BLaER1 treated with 17β-estradiol and CSF1 and Interleukin-3, amounts not matched to agents 10 nM and 100 nM (cell line): ENCODE measurements around the gene HDAC5.

ENCODE experiments used
- H3K27ac ChIP-seq, 11 experiments: shearing (Covaris generic); formaldehyde crosslinking; 2 replicates each; pipeline ENCODE4 v1.8.1; 2022
- H3K27me3 ChIP-seq, 11 experiments: shearing (Covaris generic); formaldehyde crosslinking; 2 replicates each; pipeline ENCODE4 v1.8.1; 2022
- H3K36me3 ChIP-seq, 11 experiments: shearing (Covaris generic); formaldehyde crosslinking; 2 replicates each; pipeline ENCODE4 v1.8.1; 2022
- H3K4me1 ChIP-seq, 10 experiments: shearing (Covaris generic); formaldehyde crosslinking; 2 replicates each; pipeline ENCODE4 v1.8.1; 2022
- H3K4me2 ChIP-seq, 11 experiments: shearing (Covaris generic); formaldehyde crosslinking; 2 replicates each; pipeline ENCODE4 v1.8.1; 2022
- H3K4me3 ChIP-seq, 10 experiments: shearing (Covaris generic); formaldehyde crosslinking; 2 replicates each; pipeline ENCODE4 v1.8.1; 2022
- H3K9ac ChIP-seq, 11 experiments: shearing (Covaris generic); formaldehyde crosslinking; 2 replicates each; pipeline ENCODE4 v1.8.1; 2022
- H3K9me3 ChIP-seq, 11 experiments: shearing (Covaris generic); formaldehyde crosslinking; replicated peaks in 1 of 11; 2 replicates each; pipeline ENCODE4 v1.8.1; 2022
- H4K20me1 ChIP-seq, 11 experiments: shearing (Covaris generic); formaldehyde crosslinking; 2 replicates each; pipeline ENCODE4 v1.8.1; 2022
- Cebpa-rat ChIP-seq, 11 experiments: shearing (Covaris generic); IDR thresholded peaks; 2 replicates each; pipeline ENCODE4 v1.8.1; 2022

The HDAC5 gene

DNA sequence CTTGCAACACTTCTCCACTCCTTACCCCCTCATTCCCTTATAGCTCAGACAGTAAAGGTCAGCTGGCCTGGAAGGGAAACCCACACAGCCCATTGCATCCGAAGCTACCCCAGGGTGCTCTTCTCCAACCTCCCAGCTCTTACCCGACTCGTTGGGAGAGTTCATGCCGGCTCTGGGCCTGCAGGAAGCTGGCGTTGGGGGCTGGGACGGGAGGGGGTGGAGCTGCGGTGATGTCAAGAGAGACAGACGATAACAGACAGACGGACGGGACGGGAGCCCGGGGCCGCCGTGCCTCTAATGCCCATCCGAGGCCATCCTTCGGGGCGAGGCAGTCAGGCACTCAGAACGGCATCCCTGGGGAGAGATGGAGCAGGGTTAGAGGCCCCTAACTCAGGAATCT is 6.1 kb downstream of the HDAC5 start:
- H4K20me1 ChIP-seq, result peaks cover 42 to 96% (median 84%) of the 10 kb centered on the region in 11 experiments; a peak in 20 of 22 replicates
- peaks cover 56 to 100% (median 95%) of the 10 kb centered on the region in 10 experiments for H3K4me1 ChIP-seq
- peak overlapping the region in 2 of 11 experiments; percentile 5 to 75; a peak in 3 of 22 replicates for H3K9ac ChIP-seq
- H3K27ac ChIP-seq, result peak overlapping the region in 1 of 11 experiments; percentile 79; a peak in 2 of 22 replicates
- no peak overlapping the region for H3K4me3 ChIP-seq
- TF ChIP-seq Cebpa-rat (IDR thresholded peaks at IDR 0.05), result no peak
- H3K4me2 ChIP-seq, result peak overlapping the region in 8 of 11 experiments; percentile 15 to 100 (median 99); a peak in 7 of 22 replicates
- no peaks in the 10 kb centered on the region for H3K9me3 ChIP-seq
- H3K36me3 ChIP-seq, result peaks cover 0 to 38% (median 17%) of the 10 kb centered on the region in 11 experiments; a peak in 13 of 22 replicates
- no peaks in the 10 kb centered on the region for H3K27me3 ChIP-seq

DNA sequence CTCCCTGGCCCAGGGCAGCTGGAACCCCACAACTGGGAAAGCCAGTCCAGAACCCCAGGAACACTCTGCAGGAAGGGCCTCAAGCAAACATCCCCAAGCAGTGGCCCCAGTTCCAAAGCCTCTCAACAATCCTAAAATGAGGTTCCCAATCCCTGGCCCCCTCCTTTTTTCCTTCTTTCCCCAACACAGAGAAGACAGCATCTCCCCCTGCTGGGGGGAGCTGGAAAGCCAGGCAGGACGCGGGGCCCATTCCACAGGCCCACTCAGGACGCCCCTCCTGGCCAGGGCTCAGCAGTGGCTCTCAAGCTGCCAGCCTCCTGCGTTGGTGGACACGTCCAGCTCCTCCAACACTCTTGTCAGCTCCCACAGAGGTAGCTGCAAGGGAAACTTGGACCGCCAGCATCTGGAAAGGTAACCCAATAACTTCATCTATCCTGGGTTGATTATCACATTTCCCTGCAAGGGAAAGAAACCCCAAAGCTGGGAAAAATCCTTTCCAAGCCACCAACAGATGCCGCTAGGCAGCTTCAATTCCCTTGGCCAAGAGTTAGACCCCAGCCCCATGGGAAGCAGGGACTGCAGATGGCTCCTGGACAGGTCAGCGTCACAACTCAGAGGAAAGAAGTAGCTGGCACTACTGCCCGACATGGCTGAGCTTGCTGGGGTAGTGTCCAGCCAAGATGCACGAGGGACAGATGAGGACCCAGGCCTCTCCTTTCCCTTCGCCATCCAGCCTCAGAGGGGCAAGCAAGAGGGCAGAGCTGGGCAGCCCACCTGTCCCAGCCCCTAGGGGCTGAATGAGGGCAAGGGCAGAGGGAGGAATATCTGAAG is 7.6 kb downstream of the HDAC5 start:
- Histone ChIP-seq H3K4me1 (peaks cover 56 to 99% (median 94%) of the 10 kb centered on the region in 10 experiments), H3K36me3 (peaks cover 0 to 38% (median 17%) of the 10 kb centered on the region in 11 experiments; a peak in 13 of 22 replicates), H3K4me3 (peak overlapping the region in 1 of 10 experiments; percentile 19; a peak in 2 of 20 replicates), H4K20me1 (peaks cover 39 to 100% (median 86%) of the 10 kb centered on the region in 11 experiments; a peak in 20 of 22 replicates), H3K9ac (peak overlapping the region in 10 of 11 experiments; percentile 21 to 75 (median 43); a peak in 18 of 22 replicates), H3K9me3 (no peaks in the 10 kb centered on the region), H3K4me2 (peak overlapping the region; percentile 96 to 100 (median 99)), H3K27me3 (no peaks in the 10 kb centered on the region), H3K27ac (peak overlapping the region in 8 of 11 experiments; percentile 5 to 79 (median 58); a peak in 15 of 22 replicates)
- TF ChIP-seq Cebpa-rat (IDR thresholded peaks at IDR 0.05), result no peak

DNA sequence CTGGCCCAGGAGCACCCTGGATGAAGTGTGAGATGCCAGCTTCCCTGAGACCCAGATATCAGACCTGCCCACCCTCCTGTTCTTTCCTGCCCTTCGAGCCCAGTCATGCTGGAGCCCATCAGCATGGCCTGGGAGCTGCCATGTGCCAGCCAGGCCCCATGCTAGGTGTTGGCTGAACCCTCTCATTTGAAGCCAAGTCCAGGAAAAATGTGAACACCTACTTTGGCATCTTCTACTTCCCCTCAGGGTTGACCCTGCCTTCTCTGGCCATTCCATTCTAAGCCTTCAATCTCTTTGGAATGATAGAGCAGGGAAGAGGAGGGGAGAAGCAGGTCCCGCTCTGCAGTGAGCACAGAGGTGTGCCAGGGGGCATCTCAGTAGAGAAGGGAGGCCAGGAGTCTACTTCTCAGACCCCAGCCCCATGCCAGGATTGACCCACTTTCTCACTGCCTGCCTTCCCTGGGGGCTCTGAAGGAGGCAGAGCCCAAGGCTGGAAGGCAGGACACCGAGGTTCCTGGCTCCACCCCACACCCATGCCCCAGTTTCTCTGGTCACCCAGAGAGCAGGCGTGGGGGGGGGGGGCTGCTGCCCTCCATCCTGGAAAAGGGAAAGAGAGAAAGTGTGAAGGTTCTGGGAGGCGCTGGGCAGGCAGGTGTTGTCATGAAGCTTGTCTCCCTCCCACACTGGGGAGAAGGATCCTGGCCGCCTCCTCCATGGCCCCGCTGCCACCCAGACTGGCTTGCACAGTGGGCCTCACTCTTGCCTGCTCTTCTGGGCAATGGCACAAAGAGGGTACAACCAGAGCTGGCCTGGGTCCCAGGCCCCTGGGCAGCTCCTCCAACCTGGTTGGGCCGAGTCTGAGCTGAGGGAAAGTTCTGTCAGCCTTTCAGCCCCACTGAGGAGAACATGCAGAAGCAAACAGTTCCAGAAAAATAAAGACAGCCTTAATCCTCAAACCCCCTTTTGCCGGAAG is 9.3 kb downstream of the HDAC5 start:
- Histone ChIP-seq H3K36me3 (peaks cover 0 to 38% (median 16%) of the 10 kb centered on the region in 11 experiments; a peak in 12 of 22 replicates), H3K9me3 (no peaks in the 10 kb centered on the region), H3K4me1 (peaks cover 72 to 100% (median 98%) of the 10 kb centered on the region in 10 experiments), H3K4me3 (no peak overlapping the region; a peak in 1 of 20 replicates), H3K4me2 (peak overlapping the region; percentile 96 to 100 (median 99)), H3K27ac (peak overlapping the region in 6 of 11 experiments; percentile 17 to 79 (median 53); a peak in 7 of 22 replicates), H3K9ac (peak overlapping the region in 4 of 11 experiments; percentile 7 to 75 (median 44); a peak in 6 of 22 replicates), H4K20me1 (peaks cover 45 to 100% (median 86%) of the 10 kb centered on the region in 11 experiments; a peak in 20 of 22 replicates), H3K27me3 (no peaks in the 10 kb centered on the region)
- TF ChIP-seq Cebpa-rat (IDR thresholded peaks at IDR 0.05), result no peak

DNA sequence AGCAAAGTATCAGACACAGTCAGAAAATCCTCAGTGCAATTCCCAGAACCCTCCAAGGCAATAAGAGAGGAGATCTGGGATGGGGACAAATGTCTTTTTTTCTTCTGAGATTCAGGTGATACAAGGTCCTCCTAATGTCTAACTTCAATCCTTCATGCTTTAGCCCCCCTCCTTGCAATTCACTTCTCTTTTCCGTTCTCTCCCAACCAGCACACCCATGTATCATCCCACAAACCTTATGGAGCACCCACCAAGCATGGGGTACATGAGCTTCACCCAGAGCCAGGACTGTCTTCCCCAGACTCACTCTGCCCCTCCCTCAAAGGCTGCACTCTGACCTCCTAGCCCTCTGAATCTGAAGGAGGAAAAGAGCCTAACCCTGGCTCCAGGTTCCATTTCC is 10.1 kb downstream of the HDAC5 start:
- peaks cover 0 to 38% (median 16%) of the 10 kb centered on the region in 11 experiments; a peak in 12 of 22 replicates for H3K36me3 ChIP-seq
- peak overlapping the region; percentile 96 to 100 (median 99) for H3K4me2 ChIP-seq
- H3K4me3 ChIP-seq, result no peak overlapping the region; a peak in 1 of 20 replicates
- H3K9me3 ChIP-seq, result no peaks in the 10 kb centered on the region
- peaks cover 80 to 100% (median 99%) of the 10 kb centered on the region in 10 experiments for H3K4me1 ChIP-seq
- peaks cover 43 to 100% (median 86%) of the 10 kb centered on the region in 11 experiments; a peak in 19 of 22 replicates for H4K20me1 ChIP-seq
- no peak for TF ChIP-seq Cebpa-rat (IDR thresholded peaks at IDR 0.05)
- no peaks in the 10 kb centered on the region for H3K27me3 ChIP-seq
- H3K27ac ChIP-seq, result peak overlapping the region in 8 of 11 experiments; percentile 13 to 79 (median 74); a peak in 10 of 22 replicates
- H3K9ac ChIP-seq, result peak overlapping the region in 7 of 11 experiments; percentile 3 to 84 (median 75); a peak in 10 of 22 replicates

DNA sequence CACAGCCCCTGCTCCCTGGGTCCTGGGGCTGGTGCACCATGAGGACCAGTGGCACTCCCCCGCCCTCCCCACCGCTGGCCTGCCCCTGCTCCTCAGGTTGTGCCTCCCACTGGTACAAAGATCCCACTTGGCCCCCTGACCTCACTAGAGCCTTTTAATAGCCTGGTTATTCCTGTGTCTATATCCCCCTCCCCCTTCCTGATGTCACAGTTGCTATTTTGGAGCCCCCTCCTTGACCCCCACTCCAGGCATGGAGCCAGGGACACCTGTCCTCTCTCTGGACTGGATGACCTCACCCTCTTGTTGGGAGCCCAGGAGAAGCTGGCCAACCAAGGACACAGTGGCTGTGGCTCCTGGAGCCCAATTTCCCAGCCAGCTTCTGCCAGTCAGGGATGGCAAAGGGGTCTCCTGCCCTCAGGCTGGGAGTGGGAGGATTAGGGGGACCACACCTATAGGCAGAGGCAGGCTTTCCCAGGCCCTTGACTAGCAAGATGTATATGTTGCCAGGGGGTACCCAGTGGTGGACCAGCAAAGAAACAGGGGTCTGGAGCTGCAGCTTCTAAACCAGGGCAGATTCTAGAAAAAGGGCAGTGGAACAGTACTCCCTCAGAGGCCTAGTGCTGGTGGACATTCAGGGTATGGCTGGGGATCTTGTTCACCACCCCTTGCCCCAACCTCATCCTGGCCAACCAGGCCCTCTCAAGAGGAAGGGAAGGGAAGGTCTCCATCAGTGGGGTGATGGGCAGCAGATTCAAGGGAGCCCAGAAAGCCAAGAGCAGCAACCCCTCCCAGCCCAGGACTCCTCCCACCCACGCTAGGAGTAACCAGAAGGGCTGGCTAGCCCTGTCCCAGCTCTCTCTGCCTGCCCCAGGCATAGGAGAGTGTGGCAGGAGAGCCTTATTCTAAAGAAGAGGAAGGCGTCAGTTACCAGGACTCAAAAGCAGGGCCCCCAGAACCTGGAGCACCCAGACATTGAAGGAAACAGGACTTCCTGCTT is 10.9 kb downstream of the HDAC5 start:
- Histone ChIP-seq H3K9ac (peak overlapping the region in 10 of 11 experiments; percentile 3 to 84 (median 60); a peak in 14 of 22 replicates), H4K20me1 (peaks cover 36 to 100% (median 86%) of the 10 kb centered on the region in 11 experiments; a peak in 19 of 22 replicates), H3K36me3 (peaks cover 0 to 33% (median 15%) of the 10 kb centered on the region in 11 experiments; a peak in 12 of 22 replicates), H3K4me1 (peaks cover 87 to 100% (median 99%) of the 10 kb centered on the region in 10 experiments), H3K27me3 (no peaks in the 10 kb centered on the region), H3K4me3 (peak overlapping the region in 2 of 10 experiments; percentile 63 to 72; a peak in 2 of 20 replicates), H3K27ac (peak overlapping the region in 10 of 11 experiments; percentile 2 to 79 (median 72); a peak in 17 of 22 replicates), H3K4me2 (peak overlapping the region; percentile 96 to 100 (median 99)), H3K9me3 (no peaks in the 10 kb centered on the region)
- TF ChIP-seq Cebpa-rat (IDR thresholded peaks at IDR 0.05), result no peak

DNA sequence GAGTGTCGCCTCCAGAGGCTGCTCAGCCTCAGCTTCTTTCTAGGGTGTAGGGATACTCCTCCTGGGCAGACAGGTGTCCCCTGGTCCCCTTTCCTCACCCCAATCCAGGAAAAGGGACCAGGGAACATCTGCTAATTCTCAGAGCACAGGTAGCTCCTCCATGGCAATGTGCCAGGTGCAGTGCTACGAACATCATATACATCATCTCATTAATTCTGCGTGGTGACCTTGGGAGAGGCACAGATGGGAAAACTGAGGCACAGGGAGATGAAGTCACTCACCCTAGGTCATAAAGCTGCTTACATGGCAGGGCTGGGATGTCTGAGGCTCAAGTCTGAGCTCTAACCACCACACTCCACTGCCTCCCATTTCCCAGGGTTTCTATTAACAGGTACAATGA is 11.7 kb downstream of the HDAC5 start:
- peaks cover 0 to 26% (median 11%) of the 10 kb centered on the region in 11 experiments; a peak in 11 of 22 replicates for H3K36me3 ChIP-seq
- no peaks in the 10 kb centered on the region for H3K27me3 ChIP-seq
- no peaks in the 10 kb centered on the region for H3K9me3 ChIP-seq
- H3K4me2 ChIP-seq, result peak overlapping the region; percentile 96 to 100 (median 99)
- H3K4me3 ChIP-seq, result peak overlapping the region in 6 of 10 experiments; percentile 50 to 73 (median 64); a peak in 7 of 20 replicates
- peak overlapping the region; percentile 27 to 84 (median 74); a peak in 16 of 22 replicates for H3K9ac ChIP-seq
- no peak for TF ChIP-seq Cebpa-rat (IDR thresholded peaks at IDR 0.05)
- H3K4me1 ChIP-seq, result peaks cover 87 to 100% (median 99%) of the 10 kb centered on the region in 10 experiments
- peaks cover 33 to 100% (median 84%) of the 10 kb centered on the region in 11 experiments; a peak in 19 of 22 replicates for H4K20me1 ChIP-seq
- H3K27ac ChIP-seq, result peak overlapping the region in 10 of 11 experiments; percentile 53 to 79 (median 74); a peak in 18 of 22 replicates
